Ishikawa (cell line): ENCODE results near the gene RNU1-2.

Source experiments
- CEBPB ChIP-seq: IDR thresholded peaks from 2 replicates; pipeline ENCODE4 v1.6.1; 2012
- CREB1 ChIP-seq: IDR thresholded peaks from 2 replicates; pipeline ENCODE4 v1.6.1; 2012; ENCODE audit warnings: low read depth
- EGR1 ChIP-seq: IDR thresholded peaks from 2 replicates; pipeline ENCODE4 v1.6.1; 2012
- EP300 ChIP-seq: IDR thresholded peaks from 2 replicates; pipeline ENCODE4 v1.6.1; 2012; ENCODE audit warnings: borderline replicate concordance
- FOXM1 ChIP-seq: IDR thresholded peaks from 2 replicates; pipeline ENCODE4 v1.6.1; 2012; ENCODE audit warnings: low read depth, borderline replicate concordance
- NFIC ChIP-seq: IDR thresholded peaks from 2 replicates; pipeline ENCODE4 v1.6.1; 2012
- RAD21 ChIP-seq: IDR thresholded peaks from 2 replicates; pipeline ENCODE4 v1.6.1; 2012; ENCODE audit warnings: low read depth
- TAF1 ChIP-seq: IDR thresholded peaks from 2 replicates; pipeline ENCODE4 v1.6.1; 2012; ENCODE audit warnings: low read depth, mild to moderate bottlenecking
- TCF12 ChIP-seq: IDR thresholded peaks from 2 replicates; pipeline ENCODE4 v1.6.1; 2012; ENCODE audit warnings: low read depth
- TEAD4 ChIP-seq: IDR thresholded peaks from 2 replicates; pipeline ENCODE4 v1.6.1; 2012
- YY1 ChIP-seq: IDR thresholded peaks from 2 replicates; pipeline ENCODE4 v1.6.1; 2012; ENCODE audit warnings: low read depth
- ZBTB7A ChIP-seq: IDR thresholded peaks from 2 replicates; pipeline ENCODE4 v1.6.1; 2012; ENCODE audit warnings: low read depth
- TF ChIP-seq, protein P1 (sequence below): IDR thresholded peaks from 2 replicates; pipeline ENCODE4 v1.6.1; 2012
- TF ChIP-seq, protein P2 (sequence below): IDR thresholded peaks from 2 replicates; pipeline ENCODE4 v1.6.1; 2012
- TF ChIP-seq, protein P3 (sequence below): IDR thresholded peaks from 2 replicates; pipeline ENCODE4 v1.6.1; 2012; ENCODE audit warnings: low read depth, mild to moderate bottlenecking

Gene RNU1-2

DNA sequence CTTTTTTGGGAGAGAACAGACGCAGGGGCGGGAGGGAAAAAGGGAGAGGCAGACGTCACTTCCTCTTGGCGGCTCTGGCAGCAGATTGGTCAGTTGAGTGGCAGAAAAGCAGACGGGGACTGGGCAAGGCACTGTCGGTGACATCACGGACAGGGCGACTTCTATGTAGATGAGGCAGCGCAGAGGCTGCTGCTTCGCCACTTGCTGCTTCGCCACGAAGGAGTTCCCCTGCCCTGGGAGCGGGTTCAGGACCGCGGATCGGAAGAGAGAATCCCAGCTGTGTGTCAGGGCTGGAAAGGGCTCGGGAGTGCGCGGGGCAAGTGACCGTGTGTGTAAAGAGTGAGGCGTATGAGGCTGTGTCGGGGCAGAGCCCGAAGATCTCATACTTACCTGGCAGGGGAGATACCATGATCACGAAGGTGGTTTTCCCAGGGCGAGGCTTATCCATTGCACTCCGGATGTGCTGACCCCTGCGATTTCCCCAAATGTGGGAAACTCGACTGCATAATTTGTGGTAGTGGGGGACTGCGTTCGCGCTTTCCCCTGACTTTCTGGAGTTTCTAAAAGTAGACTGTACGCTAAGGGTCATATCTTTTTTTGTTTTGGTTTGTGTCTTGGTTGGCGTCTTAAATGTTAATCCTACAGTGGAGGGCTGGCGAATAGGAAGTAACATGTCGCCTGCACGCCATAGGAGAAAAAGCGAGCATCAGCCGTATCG lies at the start of gene RNU1-2:
Gene RNU1-2 (plus strand): TSS at position 383 of the 718 bp plus-strand sequence.
- peak; percentile 3; the same call in 1 of the 2 replicates for TF ChIP-seq CEBPB
- peak; percentile 70 for TF ChIP-seq YY1
- TF ChIP-seq EP300, result peak; percentile 64; the same call in 1 of the 2 replicates
- TF ChIP-seq, protein P1, sequence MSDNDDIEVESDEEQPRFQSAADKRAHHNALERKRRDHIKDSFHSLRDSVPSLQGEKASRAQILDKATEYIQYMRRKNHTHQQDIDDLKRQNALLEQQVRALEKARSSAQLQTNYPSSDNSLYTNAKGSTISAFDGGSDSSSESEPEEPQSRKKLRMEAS, result 0 out of 2 replicates have a peak, but pooled peaks have one; percentile 26
- TF ChIP-seq NFIC, result peak; percentile 33; the same call in 1 of the 2 replicates
- peak; percentile 60 for TF ChIP-seq CREB1
- peak; percentile 87 for TF ChIP-seq TCF12
- TF ChIP-seq FOXM1, result peak; percentile 56; the same call in 1 of the 2 replicates
- peak; percentile 56 for TF ChIP-seq TEAD4

DNA sequence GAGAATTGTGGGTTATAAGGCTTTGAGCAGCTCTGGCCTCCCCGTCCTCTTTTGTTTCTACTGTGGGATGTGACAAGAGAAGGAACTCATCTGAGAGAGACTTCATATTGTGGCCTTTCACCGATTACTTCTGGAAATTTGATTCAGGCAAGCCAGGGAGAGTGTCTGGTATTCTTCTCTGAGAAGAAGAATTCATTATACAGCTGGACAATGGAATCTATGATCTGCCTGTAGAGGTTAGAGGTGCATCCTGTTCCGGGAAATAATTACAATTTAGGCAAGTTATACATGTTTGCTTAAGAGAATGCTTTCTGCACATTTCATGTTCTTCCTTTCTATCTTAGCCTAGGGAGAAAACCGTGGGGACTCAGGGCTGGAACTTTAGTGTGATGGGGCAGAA lies 12.8 kb upstream of the RNU1-2 start:
- no peak for TF ChIP-seq EP300
- TF ChIP-seq NFIC, result no peak
- TF ChIP-seq, protein P2, sequence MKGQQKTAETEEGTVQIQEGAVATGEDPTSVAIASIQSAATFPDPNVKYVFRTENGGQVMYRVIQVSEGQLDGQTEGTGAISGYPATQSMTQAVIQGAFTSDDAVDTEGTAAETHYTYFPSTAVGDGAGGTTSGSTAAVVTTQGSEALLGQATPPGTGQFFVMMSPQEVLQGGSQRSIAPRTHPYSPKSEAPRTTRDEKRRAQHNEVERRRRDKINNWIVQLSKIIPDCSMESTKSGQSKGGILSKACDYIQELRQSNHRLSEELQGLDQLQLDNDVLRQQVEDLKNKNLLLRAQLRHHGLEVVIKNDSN, result no peak
- TF ChIP-seq RAD21, result no peak
- TF ChIP-seq YY1, result no peak
- no peak for TF ChIP-seq TAF1
- no peak for TF ChIP-seq TCF12

DNA sequence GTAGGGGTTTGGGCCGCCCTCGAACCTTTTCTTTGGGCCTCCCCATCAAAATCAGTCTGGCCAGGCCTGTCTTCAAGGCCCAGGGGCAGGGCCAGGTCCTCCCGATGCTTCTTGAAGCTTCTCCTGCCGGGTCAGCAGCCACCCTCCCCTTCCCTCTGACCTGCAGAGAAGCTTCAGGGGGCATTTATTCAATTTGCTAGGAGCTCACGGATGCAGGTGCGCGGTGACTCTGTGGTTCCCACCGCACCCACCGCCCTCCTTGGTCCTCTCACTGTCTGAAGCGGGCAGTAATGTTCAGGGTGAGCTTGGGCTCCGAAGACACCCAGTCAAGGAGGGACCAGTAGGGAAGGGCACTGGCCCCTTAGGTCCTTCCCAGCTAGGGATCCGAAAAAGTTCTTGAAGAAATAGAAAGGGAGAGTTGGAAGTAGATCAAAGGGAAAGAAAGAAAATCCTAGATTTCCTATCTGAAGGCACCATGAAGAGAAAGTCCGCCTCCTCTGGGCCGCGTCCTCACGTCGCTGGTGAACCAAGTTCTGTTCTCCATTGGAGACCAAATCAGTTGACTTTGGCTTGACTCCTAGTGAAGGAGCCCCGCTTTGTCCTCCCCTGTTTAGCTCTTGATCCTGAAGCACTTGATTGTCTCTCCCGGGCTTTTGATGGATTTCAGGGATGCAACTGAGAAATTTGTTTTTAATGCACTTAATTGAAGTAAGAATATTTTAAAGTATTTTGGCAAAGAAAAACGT lies 8.7 kb upstream of the RNU1-2 start:
- TF ChIP-seq TAF1 (no peak), FOXM1 (no peak), TCF12 (no peak), CREB1 (no peak), EGR1 (no peak), RAD21 (no peak), EP300 (no peak), CEBPB (no peak), YY1 (no peak)
- TF ChIP-seq, protein P1, result no peak
- TF ChIP-seq, protein P3, sequence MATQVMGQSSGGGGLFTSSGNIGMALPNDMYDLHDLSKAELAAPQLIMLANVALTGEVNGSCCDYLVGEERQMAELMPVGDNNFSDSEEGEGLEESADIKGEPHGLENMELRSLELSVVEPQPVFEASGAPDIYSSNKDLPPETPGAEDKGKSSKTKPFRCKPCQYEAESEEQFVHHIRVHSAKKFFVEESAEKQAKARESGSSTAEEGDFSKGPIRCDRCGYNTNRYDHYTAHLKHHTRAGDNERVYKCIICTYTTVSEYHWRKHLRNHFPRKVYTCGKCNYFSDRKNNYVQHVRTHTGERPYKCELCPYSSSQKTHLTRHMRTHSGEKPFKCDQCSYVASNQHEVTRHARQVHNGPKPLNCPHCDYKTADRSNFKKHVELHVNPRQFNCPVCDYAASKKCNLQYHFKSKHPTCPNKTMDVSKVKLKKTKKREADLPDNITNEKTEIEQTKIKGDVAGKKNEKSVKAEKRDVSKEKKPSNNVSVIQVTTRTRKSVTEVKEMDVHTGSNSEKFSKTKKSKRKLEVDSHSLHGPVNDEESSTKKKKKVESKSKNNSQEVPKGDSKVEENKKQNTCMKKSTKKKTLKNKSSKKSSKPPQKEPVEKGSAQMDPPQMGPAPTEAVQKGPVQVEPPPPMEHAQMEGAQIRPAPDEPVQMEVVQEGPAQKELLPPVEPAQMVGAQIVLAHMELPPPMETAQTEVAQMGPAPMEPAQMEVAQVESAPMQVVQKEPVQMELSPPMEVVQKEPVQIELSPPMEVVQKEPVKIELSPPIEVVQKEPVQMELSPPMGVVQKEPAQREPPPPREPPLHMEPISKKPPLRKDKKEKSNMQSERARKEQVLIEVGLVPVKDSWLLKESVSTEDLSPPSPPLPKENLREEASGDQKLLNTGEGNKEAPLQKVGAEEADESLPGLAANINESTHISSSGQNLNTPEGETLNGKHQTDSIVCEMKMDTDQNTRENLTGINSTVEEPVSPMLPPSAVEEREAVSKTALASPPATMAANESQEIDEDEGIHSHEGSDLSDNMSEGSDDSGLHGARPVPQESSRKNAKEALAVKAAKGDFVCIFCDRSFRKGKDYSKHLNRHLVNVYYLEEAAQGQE, result no peak
- TF ChIP-seq, protein P2, result no peak

DNA sequence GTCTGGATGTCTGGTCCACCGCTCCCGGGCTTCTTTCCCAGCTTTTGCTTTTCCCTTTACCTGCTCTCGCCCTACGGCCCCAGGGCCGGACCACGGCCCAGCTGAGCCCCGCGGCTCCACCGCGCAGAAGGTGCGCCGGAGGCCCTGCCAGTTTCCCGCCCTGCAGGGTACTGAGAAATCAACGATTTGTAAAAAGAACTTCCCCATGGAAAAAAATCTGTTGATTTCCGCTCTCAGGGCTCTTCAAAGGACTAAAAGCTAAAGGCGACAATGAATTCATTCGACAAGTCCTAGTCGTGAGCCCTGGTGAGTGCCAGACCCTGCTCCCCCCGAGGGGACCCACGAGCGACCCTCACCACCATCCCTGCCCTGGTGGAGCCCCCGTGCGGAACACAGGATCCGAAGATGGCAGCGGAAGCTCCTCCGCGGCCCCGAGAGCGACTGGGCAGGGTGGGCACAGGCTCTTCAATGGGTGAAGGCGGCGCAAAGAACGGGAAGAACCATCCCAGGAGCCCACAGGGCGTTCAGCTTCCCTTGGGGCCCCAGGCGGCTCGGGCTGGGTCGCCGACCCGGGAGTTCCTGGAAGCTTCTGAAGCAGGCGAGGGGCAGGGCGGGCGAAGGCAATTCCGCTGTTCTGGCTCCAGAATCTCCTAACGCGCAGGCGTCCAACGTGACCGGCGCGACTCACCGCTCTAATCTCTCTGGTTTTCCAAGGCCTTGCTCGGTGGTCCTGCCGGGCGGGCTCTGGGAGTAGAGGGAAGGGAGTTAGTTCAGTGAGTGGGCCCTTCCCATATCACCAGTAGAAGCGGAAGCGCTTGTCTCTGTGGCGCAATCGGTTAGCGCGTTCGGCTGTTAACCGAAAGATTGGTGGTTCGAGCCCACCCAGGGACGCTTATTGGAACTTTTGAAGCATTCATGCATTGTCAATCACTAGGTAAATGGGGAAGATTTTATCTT lies 6.6 kb upstream of the RNU1-2 start:
- TF ChIP-seq RAD21 (no peak), CEBPB (no peak), TEAD4 (no peak), YY1 (no peak), ZBTB7A (no peak), TAF1 (no peak), FOXM1 (no peak), TCF12 (no peak), CREB1 (no peak), EP300 (no peak), NFIC (no peak), EGR1 (no peak)
- TF ChIP-seq, protein P3, result no peak
- TF ChIP-seq, protein P2, result no peak
- TF ChIP-seq, protein P1, result no peak
